HG03045 (cell line): ENCODE data around the gene ATAD3B.
"Not testable (repeated sequence)": the region's sequence is repeated elsewhere in the genome, so short reads cannot be mapped to it uniquely, and the experiment has no call there.

Experiments
- ATAC-seq: cut with Tn5 transposase; IDR thresholded peaks from one replicate; pipeline ENCODE4 v1.9.1; 2021; ENCODE audit warnings: mild to moderate bottlenecking, moderate library complexity; ENCODE audit not compliant: unreplicated experiment

The ATAD3B gene

DNA sequence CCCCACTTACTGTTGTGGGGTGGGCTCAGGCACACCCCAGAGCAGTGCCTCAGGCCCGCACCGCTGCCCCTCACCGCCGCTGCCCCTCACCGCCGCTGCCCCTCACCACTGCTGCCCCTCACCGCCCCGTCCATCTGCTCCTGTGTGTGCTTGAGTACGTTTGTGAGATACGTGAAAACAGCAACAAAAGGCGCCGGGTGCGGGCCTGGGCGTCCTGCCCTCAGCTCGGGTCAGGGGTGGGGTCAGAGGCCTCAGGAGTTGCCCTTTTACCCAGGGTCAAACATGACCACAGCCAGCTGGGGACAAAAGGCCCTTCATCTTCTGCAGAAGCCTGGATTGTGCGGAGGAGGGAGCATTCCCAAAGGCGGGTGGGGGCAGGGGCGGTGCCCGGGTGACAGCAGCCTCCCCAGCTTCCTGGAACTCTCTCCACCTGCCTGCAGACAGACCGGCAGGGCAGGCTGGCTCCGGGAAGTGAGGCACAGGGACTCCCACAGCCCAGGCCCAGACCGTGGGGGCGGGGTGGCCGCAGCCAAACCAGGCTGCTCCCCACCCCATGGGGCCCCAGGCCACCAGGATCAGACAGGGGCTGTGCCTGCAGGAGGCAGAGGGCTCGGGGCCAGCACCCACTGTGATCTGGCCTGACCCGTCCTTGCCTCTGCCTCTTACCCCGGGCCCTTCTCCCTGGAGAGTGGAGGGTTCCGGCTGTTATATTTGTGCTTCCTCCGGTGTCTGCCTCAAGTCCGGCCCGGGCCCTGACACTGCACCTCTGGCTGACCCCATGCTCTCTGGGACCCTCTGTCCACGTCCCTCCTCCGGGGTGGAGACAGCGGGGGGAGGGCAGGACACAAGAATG lies 38.4 kb upstream of the ATAD3B start:
- no peak for ATAC-seq

DNA sequence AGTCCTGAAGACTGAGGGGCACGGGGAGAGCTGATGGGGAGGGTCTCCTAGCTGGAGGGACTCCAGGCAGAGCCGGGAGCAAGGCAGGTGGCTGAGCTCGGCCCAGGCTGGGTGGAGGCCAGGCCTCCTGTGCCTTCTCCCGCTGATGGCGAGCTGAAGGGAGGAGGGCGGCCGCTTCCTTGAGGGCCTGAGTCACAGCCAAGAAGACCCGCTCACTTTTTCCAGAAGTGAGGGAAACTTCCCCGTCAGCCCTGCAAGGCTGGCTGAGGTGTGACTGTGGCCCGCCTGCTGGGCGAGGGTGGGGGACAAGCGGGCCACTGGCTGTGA lies 37.8 kb upstream of the ATAD3B start:
- ATAC-seq: no peak

DNA sequence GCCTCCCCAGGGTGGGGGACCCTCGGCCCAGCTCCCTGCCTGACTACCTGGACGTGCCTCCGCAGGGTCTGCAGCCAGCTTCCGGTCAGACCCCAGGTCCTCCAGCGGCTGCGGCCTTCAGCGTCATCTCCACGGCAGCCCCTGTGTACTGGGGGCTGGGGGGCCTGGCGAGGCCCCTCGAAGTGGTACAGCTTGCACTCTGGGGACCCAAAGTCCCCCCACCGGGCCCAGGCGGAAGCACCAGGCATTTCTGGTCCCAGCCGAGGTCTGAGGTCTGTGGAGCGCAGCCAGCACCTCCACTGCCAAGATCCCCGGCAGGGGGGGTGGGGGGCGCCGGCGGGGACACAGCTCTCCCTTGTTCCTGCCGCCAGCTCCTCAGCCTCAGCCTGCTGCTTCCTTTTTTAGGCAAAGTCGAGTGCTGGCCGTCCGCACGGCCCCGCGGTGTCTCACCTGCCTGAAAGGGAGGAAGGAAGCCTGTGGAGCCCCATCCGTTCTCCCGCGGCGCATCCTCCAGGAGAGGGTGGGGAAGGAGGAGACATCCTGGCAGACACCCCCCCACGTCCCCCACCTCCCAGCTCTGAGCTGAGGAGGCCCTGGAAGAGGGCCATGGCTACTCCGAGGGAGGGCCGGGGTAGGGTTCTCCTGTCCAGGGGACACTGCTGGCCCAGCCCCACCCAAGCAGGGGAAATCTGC lies 37.3 kb upstream of the ATAD3B start:
- no peak for ATAC-seq

DNA sequence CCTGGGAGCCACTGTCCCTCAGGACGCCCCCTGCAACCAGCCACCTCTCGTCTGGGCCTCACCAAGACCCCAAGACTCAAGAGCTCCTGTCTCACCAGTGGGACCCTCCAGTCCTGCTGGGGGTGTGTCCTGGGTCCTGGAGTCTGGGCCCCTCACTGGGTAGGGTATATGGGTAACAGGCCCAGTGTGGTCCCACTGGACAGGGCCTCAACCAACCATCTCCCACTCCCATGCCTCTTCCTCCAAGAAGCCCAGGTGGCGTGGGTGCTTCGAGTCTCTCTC lies 36.8 kb upstream of the ATAD3B start:
- no peak for ATAC-seq

DNA sequence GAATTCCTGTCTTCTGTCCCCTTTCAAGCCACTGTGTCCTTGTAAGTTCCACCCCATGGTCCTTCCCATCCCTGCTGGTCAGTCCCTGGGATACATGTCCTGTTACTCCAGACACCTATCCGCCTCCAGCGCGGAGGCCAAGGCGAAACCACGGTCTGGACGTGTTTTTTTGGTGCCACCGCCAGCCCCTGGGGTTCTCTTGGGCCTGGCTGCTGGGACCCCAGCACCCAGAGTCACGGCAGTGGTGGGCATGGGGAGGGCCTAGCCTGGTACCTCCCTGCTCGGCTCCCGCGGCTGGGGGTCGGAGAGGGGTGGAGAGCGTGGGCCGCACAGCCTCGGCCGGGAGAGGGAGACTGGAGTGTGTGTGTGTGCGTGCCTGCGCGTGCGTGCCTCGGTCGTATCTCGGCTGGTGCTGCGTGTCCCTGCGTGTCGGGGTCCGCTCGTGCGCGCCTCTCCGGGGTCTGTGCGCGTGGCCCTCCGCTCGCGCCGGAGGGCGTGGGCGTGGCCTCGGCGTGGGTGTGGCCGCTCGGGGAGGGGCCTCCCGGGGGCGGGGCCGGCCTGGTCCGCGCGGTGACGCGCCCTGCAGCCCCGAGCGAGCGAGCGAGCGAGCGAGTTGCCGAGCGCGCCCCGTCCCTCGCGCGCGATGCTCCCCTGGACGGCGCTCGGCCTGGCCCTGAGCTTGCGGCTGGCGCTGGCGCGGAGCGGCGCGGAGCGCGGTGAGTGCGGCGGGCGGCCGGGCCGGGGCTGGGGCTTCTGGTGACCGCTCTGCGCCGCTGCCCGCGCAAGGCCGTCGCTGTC lies 36.3 kb upstream of the ATAD3B start, which contains the start of gene VWA1:
VWA1 (plus strand) TSS at position 585 of the 798 bp plus-strand sequence; CDS start at position 644, 59 bp downstream.
- ATAC-seq: peak; percentile 42

DNA sequence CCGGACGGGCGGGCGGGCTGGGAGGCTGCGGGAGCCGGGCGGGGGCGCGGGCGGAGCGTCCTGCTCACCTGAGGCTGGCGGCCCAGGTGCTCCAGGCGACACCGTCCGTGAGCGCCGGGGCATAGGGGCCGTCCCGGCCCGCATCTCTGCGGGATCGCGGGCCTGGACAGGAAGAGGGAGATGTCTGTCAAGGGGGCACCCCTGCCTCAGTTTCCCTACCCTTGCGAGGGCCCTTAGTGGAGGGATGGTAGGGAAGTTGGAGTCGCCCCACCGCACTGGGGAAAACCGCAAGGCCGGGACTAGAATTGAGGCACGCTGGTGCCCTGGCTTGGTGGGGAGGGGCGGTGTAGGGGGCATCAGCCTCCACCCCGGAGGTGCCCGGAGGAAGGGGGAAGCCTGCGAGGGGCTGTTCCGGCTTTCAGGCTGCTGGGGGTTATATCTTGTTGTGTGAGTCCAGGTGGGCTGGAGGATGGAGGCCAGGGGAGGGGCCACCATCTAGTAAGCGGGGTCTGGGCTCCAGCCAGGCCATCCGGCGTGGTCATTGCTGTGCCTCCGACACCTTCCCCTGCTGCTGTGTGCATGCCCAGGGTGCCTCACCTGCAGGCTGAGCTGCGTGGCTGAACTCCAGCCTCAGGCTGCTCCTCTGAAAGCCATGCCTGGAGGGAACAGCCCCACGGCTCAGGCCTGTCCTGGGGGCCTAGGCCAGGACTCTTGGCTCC lies 35.5 kb upstream of the ATAD3B start:
- ATAC-seq: no peak

DNA sequence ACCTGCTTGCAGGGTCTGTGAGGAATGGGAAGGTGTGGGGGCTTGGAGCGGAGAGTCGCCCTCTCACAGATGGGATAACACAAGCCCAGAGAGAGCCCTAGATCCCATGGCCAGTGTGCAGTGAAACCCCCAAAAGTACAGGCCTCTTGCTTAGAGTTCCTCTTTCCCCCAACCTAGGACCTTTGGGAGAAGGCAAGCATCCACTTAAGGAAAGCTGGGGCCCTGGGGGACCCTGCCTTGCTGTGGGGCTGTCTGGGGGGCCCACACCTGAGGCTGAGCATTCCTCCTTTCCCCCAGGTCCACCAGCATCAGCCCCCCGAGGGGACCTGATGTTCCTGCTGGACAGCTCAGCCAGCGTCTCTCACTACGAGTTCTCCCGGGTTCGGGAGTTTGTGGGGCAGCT lies 34.9 kb upstream of the ATAD3B start:
- ATAC-seq: no peak

DNA sequence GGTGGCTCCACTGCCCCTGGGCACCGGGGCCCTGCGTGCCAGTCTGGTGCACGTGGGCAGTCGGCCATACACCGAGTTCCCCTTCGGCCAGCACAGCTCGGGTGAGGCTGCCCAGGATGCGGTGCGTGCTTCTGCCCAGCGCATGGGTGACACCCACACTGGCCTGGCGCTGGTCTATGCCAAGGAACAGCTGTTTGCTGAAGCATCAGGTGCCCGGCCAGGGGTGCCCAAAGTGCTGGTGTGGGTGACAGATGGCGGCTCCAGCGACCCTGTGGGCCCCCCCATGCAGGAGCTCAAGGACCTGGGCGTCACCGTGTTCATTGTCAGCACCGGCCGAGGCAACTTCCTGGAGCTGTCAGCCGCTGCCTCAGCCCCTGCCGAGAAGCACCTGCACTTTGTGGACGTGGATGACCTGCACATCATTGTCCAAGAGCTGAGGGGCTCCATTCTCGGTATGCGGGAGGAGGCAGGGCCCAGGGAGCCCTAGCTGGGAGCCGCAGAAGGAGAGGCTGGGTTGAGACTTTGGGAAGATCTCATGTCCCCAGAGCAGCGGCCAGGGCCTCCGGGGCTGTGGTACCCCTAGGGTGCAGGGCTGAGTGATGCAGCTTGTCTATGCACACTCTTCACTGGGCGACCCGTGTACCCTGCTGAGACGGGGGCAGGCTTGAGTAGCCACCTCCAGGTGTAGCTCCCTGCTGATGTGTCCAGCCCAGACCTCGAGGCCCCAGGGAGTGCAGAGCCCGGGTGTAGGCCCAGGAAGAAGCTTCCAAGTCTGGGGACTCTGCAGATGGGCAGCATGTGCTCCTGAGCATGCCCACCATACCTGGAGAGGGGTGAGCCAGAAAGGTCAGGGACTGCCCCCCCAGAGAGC lies 34.3 kb upstream of the ATAD3B start:
- no peak for ATAC-seq

DNA sequence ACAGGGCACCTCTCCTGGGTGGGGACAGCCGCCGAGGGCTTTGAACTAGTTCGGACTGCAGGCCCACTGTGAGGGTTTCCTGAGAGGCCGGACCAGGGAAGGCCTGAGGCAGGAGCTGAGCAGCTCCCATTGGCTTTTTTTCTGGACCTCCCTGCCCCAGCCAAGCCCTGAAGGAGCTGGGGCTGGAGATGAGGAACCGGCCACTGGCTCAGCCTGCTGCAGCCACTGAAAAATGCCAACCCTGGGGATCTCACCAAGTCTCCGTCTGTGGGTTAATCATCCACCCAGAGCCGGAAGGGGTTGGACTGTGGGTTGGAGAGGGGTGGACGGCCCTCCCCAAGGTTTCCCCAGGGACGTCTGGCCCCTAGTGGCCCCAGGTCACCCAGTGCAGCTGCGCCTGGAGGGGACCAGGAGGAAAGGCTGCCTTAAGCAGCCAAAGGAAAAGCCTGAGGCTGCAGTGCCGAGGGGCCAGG lies 33.6 kb upstream of the ATAD3B start:
- ATAC-seq: no peak

DNA sequence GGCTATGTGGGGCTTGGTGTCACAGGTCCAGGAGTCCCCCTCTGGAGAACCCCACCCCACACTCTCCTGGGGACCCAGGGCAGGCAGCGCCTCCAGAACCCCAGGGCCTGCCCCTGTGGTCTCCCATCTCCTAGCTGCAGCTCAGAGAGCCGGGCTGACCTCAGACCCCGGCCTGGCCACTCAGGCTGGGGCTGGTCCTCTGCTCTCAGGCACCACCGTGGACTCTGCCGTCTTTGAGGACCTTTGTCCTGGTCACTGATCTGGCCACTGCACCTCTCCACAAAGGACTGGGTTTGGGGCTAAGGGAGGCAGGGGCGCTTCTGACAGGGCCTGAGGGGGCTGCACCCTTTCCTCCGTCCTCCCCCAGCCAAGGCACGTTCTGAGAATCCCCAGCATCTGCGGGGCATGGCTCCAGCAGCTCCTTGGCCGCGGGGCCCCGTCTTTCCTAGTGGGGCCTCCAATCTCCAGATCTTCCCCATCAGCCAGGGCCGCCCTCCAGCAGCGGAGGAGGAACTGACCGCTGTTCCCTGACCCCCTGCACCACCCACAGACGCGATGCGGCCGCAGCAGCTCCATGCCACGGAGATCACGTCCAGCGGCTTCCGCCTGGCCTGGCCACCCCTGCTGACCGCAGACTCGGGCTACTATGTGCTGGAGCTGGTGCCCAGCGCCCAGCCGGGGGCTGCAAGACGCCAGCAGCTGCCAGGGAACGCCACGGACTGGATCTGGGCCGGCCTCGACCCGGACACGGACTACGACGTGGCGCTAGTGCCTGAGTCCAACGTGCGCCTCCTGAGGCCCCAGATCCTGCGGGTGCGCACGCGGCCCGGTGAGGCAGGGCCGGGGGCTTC lies 32.8 kb upstream of the ATAD3B start:
- no peak for ATAC-seq

DNA sequence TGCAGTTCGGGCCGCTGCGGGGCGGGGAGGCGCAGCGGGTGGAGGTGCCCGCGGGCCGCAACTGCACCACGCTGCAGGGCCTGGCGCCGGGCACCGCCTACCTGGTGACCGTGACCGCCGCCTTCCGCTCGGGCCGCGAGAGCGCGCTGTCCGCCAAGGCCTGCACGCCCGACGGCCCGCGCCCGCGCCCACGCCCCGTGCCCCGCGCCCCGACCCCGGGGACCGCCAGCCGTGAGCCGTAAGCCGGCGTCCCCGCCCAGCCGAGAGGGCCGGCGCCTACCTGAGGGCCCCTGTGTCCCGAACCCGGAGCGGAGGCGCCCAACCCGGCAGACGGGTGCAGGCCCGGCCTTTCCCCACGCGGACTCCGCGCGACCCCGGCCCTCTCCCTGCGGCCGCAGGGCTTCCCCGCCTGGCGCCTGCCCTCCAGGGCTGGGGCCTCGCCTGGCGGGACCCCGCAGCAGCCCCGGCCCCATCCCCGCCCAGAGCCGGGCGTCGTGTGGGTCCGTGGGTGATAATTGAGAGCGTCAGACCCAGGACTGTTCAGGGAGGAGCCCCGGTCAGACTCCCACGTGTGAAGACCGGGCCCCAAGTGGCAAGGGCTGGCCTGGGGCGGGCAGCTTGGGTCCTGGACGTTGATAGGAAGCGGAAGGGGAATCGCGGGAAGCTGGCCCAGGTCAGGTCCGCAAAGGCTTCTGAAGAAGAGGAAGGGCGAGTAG lies 31.9 kb upstream of the ATAD3B start:
- no peak for ATAC-seq

DNA sequence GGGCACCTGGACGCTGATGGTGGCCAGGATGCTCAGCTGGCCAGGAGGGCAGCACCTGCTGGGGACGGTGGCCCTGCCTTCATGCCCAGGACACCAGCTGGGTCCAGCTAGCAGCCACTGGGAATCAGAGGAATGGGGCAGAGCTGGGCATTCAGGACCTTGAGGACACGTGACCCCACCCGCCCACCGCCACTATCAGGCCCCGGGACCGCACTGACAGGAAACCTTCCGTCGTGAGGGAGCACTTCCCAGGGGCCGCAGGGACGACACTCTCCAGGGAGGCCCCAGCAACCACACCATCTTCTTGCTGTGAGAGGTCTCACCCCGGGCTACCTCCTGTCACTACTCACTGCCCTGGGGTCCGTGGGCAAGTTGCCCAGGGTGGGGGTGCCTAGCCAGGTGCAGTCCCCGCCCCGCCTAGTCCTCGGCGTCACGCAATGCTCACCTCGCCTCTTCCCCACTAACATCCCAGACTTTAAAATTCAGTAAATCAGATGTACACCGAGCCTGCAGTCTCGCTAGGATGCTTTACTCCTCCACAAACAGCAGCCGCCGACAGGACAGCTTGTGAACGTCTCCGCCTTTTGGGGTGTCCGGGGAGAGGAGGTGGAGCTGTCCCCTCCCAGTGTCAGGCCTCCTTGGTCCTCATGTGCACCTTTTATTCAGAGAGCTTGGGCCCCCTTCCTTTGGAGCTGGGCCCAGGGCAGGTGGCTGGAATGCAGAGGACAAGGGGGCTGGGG lies 31.1 kb upstream of the ATAD3B start:
- no peak for ATAC-seq

DNA sequence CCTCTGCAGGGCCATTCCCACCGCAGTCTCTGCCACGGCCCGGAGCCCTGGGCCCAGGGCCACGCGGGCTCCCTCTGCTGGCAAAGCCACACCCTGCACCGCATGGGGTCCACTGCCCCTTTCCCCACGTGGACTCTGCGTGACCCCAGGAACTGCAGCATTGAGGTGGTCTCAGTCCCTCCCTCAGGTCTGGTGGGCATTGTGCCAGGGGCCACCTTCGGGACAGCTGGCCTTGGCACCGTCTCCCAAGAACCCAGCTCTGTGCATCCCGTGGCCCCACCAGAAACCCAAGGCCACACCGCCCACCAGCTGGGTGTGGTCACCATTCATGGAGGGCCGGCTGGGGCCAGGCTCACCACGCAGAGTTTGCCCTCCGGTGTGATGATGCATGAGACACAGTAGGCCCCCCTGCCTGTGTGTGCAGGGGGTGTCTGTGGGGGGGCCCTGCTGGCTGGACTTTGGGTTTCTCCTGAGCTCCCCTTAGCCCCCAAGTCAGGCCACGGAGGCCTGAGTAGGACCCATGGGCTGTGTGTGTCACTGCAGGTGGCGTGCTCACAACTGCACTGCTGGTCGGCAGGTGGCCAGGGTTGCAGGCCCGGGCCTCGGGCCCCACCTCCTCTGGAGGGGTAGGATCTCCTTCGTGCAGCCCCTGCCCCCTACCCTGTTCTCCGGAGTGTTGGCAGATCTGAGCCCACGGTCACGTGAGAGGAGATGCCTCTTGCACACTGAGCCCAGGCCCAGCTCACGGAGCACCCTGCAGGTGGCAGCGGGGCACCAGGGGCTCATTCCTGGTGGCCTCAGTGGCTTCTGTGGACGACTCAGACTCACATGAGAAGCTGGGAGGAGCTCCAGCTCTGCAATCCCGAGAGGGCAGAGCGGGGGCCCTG lies 30.3 kb upstream of the ATAD3B start:
- no peak for ATAC-seq

DNA sequence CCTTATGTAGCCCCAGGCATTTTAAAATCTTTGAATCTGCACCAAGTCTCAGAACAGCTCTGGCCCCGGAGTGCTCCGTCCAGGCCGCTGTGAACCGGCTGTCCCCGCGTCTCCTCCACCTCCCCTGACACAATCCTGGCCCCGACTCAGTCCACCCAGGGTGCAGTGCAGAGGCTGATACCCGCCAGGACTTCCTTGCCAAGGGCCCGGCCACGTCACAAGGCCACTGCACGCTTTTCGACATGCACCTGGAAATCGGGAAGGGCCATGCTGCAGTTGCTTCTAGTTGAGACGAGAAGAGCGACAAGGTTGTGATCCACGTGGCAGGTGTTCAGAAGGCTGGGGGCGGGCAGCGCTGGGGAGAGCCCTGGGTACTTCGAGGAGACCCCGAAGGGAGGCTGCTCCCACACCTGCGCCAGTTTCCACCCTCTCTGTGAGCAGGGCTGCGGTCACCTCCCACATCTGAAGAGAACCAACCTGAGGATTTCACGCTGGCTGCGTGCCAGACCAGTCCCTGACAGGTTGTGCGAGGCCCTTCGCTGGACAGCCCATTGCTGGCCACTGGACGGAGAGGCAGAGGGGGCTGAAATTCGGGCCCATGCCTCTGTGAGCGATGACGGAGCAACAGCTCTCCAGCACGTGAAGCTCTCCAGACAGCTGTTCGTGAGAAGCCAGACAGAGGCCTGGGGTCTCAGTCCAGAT lies 29.3 kb upstream of the ATAD3B start:
- no peak for ATAC-seq

DNA sequence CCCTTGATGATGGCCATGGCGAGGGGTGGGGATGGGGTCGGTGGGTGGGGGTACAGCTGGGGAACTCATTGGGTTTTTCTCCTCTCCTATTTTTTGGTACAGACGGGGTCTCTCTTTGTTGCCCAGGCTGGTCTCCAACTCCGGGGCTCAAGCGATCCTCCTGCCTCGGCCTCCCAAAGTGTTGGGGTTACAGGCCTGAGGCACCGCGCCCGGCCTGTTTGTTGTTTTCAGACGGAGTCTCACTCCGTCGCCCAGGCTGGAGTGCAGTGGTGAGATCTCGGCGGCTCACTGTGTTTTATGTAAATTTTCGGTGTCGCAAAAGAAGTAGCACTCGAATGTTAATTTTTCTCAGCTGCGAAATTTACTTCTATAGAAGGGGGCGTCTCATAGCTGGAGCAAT lies 24.9 kb upstream of the ATAD3B start:
- ATAC-seq: not testable (repeated sequence)

DNA sequence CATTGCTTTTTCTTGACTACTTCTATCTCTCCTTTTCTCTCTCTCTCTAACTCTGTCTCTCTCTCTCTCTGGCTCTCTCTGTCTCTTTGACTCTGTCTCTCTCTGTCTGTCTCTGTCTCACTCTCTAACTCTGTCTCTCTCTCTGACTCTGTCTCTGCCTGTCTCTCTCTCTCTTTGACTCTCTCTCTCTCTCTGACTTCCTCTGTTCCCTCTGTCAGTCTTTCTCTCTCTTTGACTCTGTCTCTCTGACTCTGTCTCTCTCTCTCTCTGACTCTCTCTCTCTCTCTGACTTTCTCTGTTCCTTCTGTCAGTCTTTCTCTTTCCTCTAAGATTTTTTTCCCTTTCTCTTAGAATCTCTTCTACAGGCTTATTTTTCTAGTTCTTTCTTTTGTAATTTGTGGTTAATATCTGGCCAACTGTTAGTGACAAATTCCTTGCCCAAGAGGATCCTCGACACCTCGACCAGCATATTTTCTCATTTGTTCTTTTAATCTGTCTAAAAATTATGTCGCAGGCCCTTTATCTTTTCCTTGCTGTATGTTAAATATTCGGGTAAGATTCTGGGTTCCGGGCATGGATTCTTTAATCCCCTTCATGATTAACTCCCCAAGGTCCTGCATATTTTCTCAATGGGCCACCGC lies 22.3 kb upstream of the ATAD3B start, which contains the start of gene ATAD3C:
ATAD3C (plus strand) TSS at position 591 of the 641 bp plus-strand sequence. CDS start 995 bp downstream, outside the sequence.
- ATAC-seq: no peak
